Medulla oblongata (tissue), 1 donor: ENCODE results near the gene ANKRD33.

Experiments
- DNase-seq: peaks from one replicate; pipeline ENCODE4 v3.0.0-alpha.2; 2015; ENCODE audit errors: extremely low spot score

ANKRD33 gene

GRCh38 chr12:51917041-51917590 lies 29.2 kb downstream of the ANKRD33 start:
- no peak for DNase-seq

GRCh38 chr12:51917746-51918453 lies 30.0 kb downstream of the ANKRD33 start:
- DNase-seq = no peak

- DNase-seq = no peak
Measured at GRCh38 chr12:51920046-51920445, 32.1 kb downstream of the ANKRD33 start.

GRCh38 chr12:51921017-51921725 lies 33.3 kb downstream of the ANKRD33 start:
- no peak for DNase-seq

- DNase-seq = no peak
Measured at GRCh38 chr12:51922146-51922545, 34.2 kb downstream of the ANKRD33 start.

GRCh38 chr12:51922762-51923505 lies 35.0 kb downstream of the ANKRD33 start:
- peak; percentile 85 for DNase-seq

GRCh38 chr12:51923506-51924365 lies 35.8 kb downstream of the ANKRD33 start:
- DNase-seq = peak; percentile 24

GRCh38 chr12:51924551-51925319 lies 36.8 kb downstream of the ANKRD33 start:
- DNase-seq = no peak

- DNase-seq = no peak
Measured at GRCh38 chr12:51925346-51926063, 37.6 kb downstream of the ANKRD33 start.

GRCh38 chr12:51926064-51926632 lies 38.2 kb downstream of the ANKRD33 start:
- DNase-seq = no peak

- DNase-seq = no peak
Measured at GRCh38 chr12:51926718-51927117, 38.8 kb downstream of the ANKRD33 start.

- no peak for DNase-seq
Measured at GRCh38 chr12:51932218-51933076, 44.5 kb downstream of the ANKRD33 start.

- DNase-seq = no peak
Measured at GRCh38 chr12:51934080-51934479, 46.2 kb downstream of the ANKRD33 start.

GRCh38 chr12:51937926-51938325 lies 50.0 kb downstream of the ANKRD33 start:
- no peak for DNase-seq

GRCh38 chr12:51938726-51939125 lies 50.8 kb downstream of the ANKRD33 start:
- no peak for DNase-seq

GRCh38 chr12:51941011-51941581 lies 53.2 kb downstream of the ANKRD33 start:
- no peak for DNase-seq
